HepG2 (cell line): ENCODE data around the gene RARA. TPM values are rescaled to one million over a fixed set of nuclear protein-coding genes. Genes with fewer than 3 reads are reported as not detected.
A peak's percentile ranks its signal among the peaks of the same experiment; 100 is the strongest.

Experiments used
- CEBPB ChIP-seq: IDR thresholded peaks from 2 replicates; pipeline ENCODE4 v1.6.1; 2011; ENCODE audit warnings: low read depth, low read length, improper control_type of control experiment, borderline replicate concordance
- CREBL2 ChIP-seq: sonication (generic); formaldehyde crosslinking; IDR thresholded peaks from 2 replicates; pipeline ENCODE4 v1.8.1; 2023; ENCODE audit warnings: missing genetic modification reagents, mild to moderate bottlenecking, borderline replicate concordance
- GTF2F1 ChIP-seq: fragments of 150-350 bp; IDR thresholded peaks from 2 replicates; pipeline ENCODE4 v1.6.1; 2014; ENCODE audit warnings: low read length
- KLF12 ChIP-seq: sonication (generic); formaldehyde crosslinking; IDR thresholded peaks from 2 replicates; pipeline ENCODE4 v1.4.0; 2020; ENCODE audit warnings: missing genetic modification reagents, borderline replicate concordance
- KLF6 ChIP-seq: IDR thresholded peaks from 2 replicates; pipeline ENCODE4 v1.8.0; 2016; ENCODE audit warnings: missing biosample characterization, missing genetic modification reagents
- MYC ChIP-seq: sonication (generic); formaldehyde crosslinking; IDR thresholded peaks from 2 replicates; pipeline ENCODE4 v1.9.0; 2021; ENCODE audit warnings: missing genetic modification reagents, borderline replicate concordance
- NFE2L2 ChIP-seq: fragments of 150-350 bp; IDR thresholded peaks from 2 replicates; pipeline ENCODE4 v1.6.1; 2014; ENCODE audit warnings: low read length
- RAD21 ChIP-seq: fragments of 450-650 bp; formaldehyde crosslinking; IDR thresholded peaks from 2 replicates; pipeline ENCODE4 v1.5.0; 2020; ENCODE audit warnings: mild to moderate bottlenecking
- RCOR2 ChIP-seq: IDR thresholded peaks from 2 replicates; pipeline ENCODE4 v1.6.1; 2016; ENCODE audit warnings: missing biosample characterization, missing genetic modification reagents
- REST ChIP-seq, 2 experiments: IDR thresholded peaks; 2 replicates each; pipeline ENCODE4 v1.6.1; 2011 to 2012; ENCODE audit warnings: low read length in 2 of 2, borderline replicate concordance in 1 of 2, low read depth in 1 of 2, mild to moderate bottlenecking in 1 of 2, moderate library complexity in 1 of 2
- SIN3B ChIP-seq: fragments of 150-350 bp; IDR thresholded peaks from 2 replicates; pipeline ENCODE4 v1.6.1; 2014; ENCODE audit warnings: low read length
- ZBTB8A ChIP-seq: sonication (generic); formaldehyde crosslinking; IDR thresholded peaks from 2 replicates; pipeline ENCODE4 v1.4.0; 2020; ENCODE audit warnings: mild to moderate bottlenecking, low read depth, missing genetic modification reagents, borderline replicate concordance
- ZNF264 ChIP-seq: sonication (generic); formaldehyde crosslinking; IDR thresholded peaks from 2 replicates; pipeline ENCODE4 v1.4.0; 2020; ENCODE audit warnings: missing genetic modification reagents
- ZNF597 ChIP-seq: sonication (generic); formaldehyde crosslinking; IDR thresholded peaks from 2 replicates; pipeline ENCODE4 v1.5.0; 2020; ENCODE audit warnings: missing genetic modification reagents
- ZNF605 ChIP-seq: sonication (generic); formaldehyde crosslinking; IDR thresholded peaks from 2 replicates; pipeline ENCODE4 v1.8.0; 2022; ENCODE audit warnings: mild to moderate bottlenecking, missing genetic modification reagents
- ZNF703 ChIP-seq: sonication (generic); formaldehyde crosslinking; IDR thresholded peaks from 2 replicates; pipeline ENCODE4 v1.5.1; 2020; ENCODE audit warnings: missing genetic modification reagents, mild to moderate bottlenecking, moderate library complexity, borderline replicate concordance
- ZNF720 ChIP-seq: sonication (generic); formaldehyde crosslinking; IDR thresholded peaks from 2 replicates; pipeline ENCODE4 v1.4.0; 2020; ENCODE audit warnings: missing genetic modification reagents
- ZNF724P ChIP-seq: sonication (generic); formaldehyde crosslinking; IDR thresholded peaks from 2 replicates; pipeline ENCODE4 v1.8.0; 2022; ENCODE audit warnings: missing genetic modification reagents, borderline replicate concordance
- ZNF790 ChIP-seq: sonication (generic); formaldehyde crosslinking; IDR thresholded peaks from 2 replicates; pipeline ENCODE4 v1.8.0; 2022; ENCODE audit warnings: missing genetic modification reagents, mild to moderate bottlenecking, borderline replicate concordance
- polyA plus RNA-seq, 8 experiments: library from polyadenylated mRNA; depleted of rRNA in 3 of 8; stranded (reverse) in 7 of 8; unstranded in 1 of 8; fragments of >200 nt; fragmentation: Illumina TruSeq in 4 of 8; extraction: Trizol in 4 of 8; gene quantifications; 2 replicates each; pipeline versions ENCODE4 v1.2.1 to v1.2.3, GENCODE V29; 2011 to 2016; ENCODE audit warnings: low read depth in 4 of 8, missing spikeins in 1 of 8, mixed read lengths in 1 of 8; ENCODE audit not compliant: insufficient read depth in 1 of 8
- total RNA-seq, 5 experiments: library from RNA; depleted of rRNA; stranded (reverse); fragments of >200 nt; fragmentation: Illumina TruSeq; extraction: Trizol; gene quantifications; 2 replicates each; pipeline ENCODE4 v1.2.3, GENCODE V29; 2016; ENCODE audit warnings: low read depth in 1 of 5
- TF ChIP-seq, protein P1 (sequence below): sonication (generic); formaldehyde crosslinking; IDR thresholded peaks from 2 replicates; pipeline ENCODE4 v1.5.1; 2020; ENCODE audit warnings: mild to moderate bottlenecking, missing genetic modification reagents, moderate library complexity
- TF ChIP-seq, protein P2 (sequence below): sonication (generic); formaldehyde crosslinking; IDR thresholded peaks from 2 replicates; pipeline ENCODE4 v1.5.0; 2020; ENCODE audit warnings: missing genetic modification reagents

The RARA gene
- total and polyA plus RNA-seq, 2 of the 13 experiments (the other 11 are each of a cell fraction or from before 2014, with no cell fraction given): 6.4 to 8.6 TPM

DNA sequence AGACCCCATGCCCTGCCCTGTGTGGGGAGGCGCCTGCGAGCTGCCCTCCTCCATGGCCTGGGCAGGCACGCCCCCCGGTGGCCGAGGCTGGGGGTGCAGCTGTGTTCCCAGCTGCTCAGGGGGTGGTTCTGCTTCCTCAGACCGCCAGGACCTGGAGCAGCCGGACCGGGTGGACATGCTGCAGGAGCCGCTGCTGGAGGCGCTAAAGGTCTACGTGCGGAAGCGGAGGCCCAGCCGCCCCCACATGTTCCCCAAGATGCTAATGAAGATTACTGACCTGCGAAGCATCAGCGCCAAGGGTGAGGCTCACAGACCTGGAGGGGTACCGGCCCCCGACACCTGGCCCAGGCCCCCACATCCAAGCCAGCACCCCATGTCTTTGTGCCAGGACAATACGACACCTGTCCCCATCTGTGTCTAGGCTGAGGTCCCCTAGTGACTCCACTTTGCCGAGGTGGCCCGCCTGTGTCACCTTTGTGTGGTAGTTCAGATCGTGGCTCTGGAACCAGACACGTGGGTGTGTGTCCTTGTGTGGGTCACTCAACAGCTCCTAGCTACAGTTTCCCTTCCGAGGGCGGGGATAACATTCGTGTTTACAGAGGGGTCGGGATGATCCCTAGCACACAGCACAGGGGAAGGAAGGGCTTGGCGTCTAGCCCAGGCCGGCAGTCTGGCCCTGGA is 46.3 kb downstream of the RARA start (continued):
- TF ChIP-seq GTF2F1 (no peak), ZBTB8A (no peak), CREBL2 (CRISPR knock-in tag) (no peak), ZNF597 (CRISPR knock-in tag) (no peak), MYC (CRISPR knock-in tag) (peak; percentile 45; the same call in 1 of the 2 replicates), KLF6 (CRISPR knock-in tag) (0 out of 2 replicates have a peak, but pooled peaks have one; percentile 54), ZNF264 (CRISPR knock-in tag) (no peak), ZNF605 (CRISPR knock-in tag) (no peak), NFE2L2 (no peak), REST (IDR thresholded peaks at IDR 0.05; ENCODE audit: borderline replicate concordance in 1 of 2, low read depth in 1 of 2, low read length in 2 of 2) (no peak), ZNF724P (CRISPR knock-in tag) (no peak; the same call in 1 of the 2 replicates), ZNF790 (CRISPR knock-in tag) (no peak), RAD21 (CRISPR knock-in tag) (peak; percentile 100), SIN3B (no peak), ZNF720 (CRISPR knock-in tag) (no peak), RCOR2 (CRISPR knock-in tag) (no peak), ZNF703 (CRISPR knock-in tag) (no peak), KLF12 (no peak), CEBPB (no peak)
- TF ChIP-seq, protein P1, sequence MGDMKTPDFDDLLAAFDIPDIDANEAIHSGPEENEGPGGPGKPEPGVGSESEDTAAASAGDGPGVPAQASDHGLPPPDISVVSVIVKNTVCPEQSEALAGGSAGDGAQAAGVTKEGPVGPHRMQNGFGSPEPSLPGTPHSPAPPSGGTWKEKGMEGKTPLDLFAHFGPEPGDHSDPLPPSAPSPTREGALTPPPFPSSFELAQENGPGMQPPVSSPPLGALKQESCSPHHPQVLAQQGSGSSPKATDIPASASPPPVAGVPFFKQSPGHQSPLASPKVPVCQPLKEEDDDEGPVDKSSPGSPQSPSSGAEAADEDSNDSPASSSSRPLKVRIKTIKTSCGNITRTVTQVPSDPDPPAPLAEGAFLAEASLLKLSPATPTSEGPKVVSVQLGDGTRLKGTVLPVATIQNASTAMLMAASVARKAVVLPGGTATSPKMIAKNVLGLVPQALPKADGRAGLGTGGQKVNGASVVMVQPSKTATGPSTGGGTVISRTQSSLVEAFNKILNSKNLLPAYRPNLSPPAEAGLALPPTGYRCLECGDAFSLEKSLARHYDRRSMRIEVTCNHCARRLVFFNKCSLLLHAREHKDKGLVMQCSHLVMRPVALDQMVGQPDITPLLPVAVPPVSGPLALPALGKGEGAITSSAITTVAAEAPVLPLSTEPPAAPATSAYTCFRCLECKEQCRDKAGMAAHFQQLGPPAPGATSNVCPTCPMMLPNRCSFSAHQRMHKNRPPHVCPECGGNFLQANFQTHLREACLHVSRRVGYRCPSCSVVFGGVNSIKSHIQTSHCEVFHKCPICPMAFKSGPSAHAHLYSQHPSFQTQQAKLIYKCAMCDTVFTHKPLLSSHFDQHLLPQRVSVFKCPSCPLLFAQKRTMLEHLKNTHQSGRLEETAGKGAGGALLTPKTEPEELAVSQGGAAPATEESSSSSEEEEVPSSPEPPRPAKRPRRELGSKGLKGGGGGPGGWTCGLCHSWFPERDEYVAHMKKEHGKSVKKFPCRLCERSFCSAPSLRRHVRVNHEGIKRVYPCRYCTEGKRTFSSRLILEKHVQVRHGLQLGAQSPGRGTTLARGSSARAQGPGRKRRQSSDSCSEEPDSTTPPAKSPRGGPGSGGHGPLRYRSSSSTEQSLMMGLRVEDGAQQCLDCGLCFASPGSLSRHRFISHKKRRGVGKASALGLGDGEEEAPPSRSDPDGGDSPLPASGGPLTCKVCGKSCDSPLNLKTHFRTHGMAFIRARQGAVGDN (CRISPR knock-in tag): peak; percentile 80
- TF ChIP-seq, protein P2, sequence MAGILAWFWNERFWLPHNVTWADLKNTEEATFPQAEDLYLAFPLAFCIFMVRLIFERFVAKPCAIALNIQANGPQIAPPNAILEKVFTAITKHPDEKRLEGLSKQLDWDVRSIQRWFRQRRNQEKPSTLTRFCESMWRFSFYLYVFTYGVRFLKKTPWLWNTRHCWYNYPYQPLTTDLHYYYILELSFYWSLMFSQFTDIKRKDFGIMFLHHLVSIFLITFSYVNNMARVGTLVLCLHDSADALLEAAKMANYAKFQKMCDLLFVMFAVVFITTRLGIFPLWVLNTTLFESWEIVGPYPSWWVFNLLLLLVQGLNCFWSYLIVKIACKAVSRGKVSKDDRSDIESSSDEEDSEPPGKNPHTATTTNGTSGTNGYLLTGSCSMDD: no peak
